ENCODE data around the gene FOLR1. TPM values are rescaled to one million over a fixed set of nuclear protein-coding genes. Genes with fewer than 3 reads are reported as not detected.

The FOLR1 gene
- not detected in 2 replicates for polyA plus RNA-seq

GRCh38 chr11:72191961-72192381 is at the start of gene FOLR1:
Gene FOLR1 (plus strand): TSS chr11:72192140. CDS start chr11:72192174, 34 bp downstream.

GRCh38 chr11:72216638-72217037 is 24.7 kb downstream of the FOLR1 start, which contains the start of gene FOLR2:
Gene FOLR2 (plus strand): TSS chr11:72216794. CDS start chr11:72218585, 1,791 bp downstream.

DNA sequence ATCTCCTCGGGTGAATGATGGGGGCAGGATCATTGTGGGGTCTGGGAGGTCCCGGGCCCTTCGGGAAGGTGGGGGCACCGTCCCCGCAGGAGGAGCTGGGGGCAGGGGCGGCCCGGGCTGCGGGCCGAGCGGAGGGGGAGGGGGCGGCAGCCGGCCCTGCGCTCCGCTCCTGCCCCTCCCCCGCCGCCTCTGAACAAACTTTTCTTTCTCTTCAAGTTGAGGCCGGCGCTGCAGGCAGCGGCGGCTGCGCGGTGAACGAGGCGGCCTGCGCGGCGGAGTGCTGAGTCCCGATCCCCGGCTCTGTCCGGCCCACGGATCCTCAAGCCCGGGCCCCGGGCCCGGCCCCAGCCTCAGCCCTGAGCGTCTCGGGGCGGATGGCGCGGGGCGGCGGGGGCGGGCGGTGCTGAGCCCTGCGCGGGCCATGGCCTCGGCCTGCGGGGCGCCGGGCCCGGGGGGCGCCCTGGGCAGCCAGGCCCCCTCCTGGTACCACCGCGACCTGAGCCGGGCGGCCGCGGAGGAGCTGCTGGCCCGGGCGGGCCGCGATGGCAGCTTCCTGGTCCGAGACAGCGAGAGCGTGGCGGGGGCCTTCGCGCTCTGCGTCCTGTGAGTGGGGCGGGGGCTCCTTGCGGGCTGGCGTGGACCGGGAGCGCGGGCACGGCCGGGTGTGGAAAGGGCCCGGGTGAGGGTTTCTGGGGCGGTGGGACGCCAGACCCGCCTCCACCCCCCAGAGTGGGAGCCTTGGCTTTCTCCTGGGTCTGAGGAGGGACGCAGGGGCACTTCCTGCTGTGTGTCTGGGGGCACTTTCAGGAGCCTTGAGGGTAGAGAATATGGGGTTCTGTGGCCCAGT is 32.8 kb downstream of the FOLR1 start, which contains the start of gene INPPL1:
INPPL1 (plus strand) TSS at position 204 of the 847 bp plus-strand sequence; CDS start at position 422, 218 bp downstream.

GRCh38 chr11:72244060-72244360 is 52.1 kb downstream of the FOLR1 start, which contains the start of gene PHOX2A:
Gene PHOX2A (minus strand): TSS chr11:72244176. CDS start chr11:72244004, 172 bp downstream.

Other genes with a start within 250 kb of the FOLR1 start
- gene IL18BP, start 193.2 kb upstream of the FOLR1 start, polyA plus RNA-seq: 0.92 and 1.7 TPM in 2 replicates
- 13.6 and 15.7 TPM in 2 replicates for gene NUMA1, start 111.6 kb upstream of the FOLR1 start, polyA plus RNA-seq
- gene LRRC51, start 111.3 kb upstream of the FOLR1 start, polyA plus RNA-seq: 2.0 and 13.2 TPM in 2 replicates
- gene LAMTOR1, start 88.8 kb upstream of the FOLR1 start, polyA plus RNA-seq: 53.8 and 85.9 TPM in 2 replicates
- gene TOMT, start 86.2 kb upstream of the FOLR1 start, polyA plus RNA-seq: not detected in 2 replicates
- 61.7 and 111 TPM in 2 replicates for gene ANAPC15, start 79.4 kb upstream of the FOLR1 start, polyA plus RNA-seq
- gene FOLR3, start 56.4 kb upstream of the FOLR1 start, polyA plus RNA-seq: not detected in 2 replicates
- gene FOLR2, start 24.7 kb downstream of the FOLR1 start, polyA plus RNA-seq: not detected in 2 replicates
- gene INPPL1, start 32.6 kb downstream of the FOLR1 start, polyA plus RNA-seq: 0.10 and 0.70 TPM in 2 replicates
- gene PHOX2A, start 52.0 kb downstream of the FOLR1 start, polyA plus RNA-seq: not detected in 2 replicates
- 9.0 and 9.9 TPM in 2 replicates for gene CLPB, start 242.4 kb downstream of the FOLR1 start, polyA plus RNA-seq

All from Purkinje cell (primary cell).